ENCODE data around the gene PRG2. TPM values are rescaled to one million over a fixed set of nuclear protein-coding genes. Genes with fewer than 3 reads are reported as not detected.
A peak's percentile ranks its signal among the peaks of the same experiment; 100 is the strongest.
"Not testable (repeated sequence)": the region's sequence is repeated elsewhere in the genome, so short reads cannot be mapped to it uniquely, and the experiment has no call there.

PRG2 gene
- total and polyA plus RNA-seq, 5 donors, result 0.16 to 0.23 TPM; not detected in 3

DNA sequence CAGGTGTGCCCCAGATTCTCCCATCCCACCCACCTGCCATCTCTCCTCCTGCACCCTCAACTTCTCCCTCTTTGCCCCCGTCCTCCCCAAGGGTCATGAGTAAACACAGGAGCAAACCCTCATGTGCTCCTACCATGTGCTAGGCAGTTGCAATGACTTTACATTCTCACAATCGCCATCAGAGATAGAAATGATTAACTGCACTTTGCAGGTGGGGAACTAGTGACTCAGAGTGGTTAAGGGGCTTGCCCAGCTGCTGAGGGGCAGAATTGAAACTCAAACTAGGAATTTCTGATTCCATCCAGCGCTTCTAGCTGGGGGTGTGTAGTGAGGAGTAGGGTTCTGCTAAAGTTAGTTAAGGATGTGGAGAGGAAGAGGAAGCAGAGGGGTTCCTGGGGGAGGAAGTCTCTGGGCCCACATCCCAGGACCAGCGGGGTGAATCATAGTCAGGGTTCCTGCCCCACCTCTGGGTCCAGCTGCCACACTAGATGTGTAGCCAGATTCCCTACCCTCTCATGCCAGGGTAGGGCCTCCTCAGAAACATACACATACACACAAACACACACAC, 16.0 kb upstream of the PRG2 start:
- 49% methylated on average over 4 of the region's 4 CpGs for WGBS
- intact Hi-C loops (cut with DNase I), result no loop called here
- H3K27ac ChIP-seq (ENCODE audit: low read length), result peak overlapping the region; percentile 51

DNA sequence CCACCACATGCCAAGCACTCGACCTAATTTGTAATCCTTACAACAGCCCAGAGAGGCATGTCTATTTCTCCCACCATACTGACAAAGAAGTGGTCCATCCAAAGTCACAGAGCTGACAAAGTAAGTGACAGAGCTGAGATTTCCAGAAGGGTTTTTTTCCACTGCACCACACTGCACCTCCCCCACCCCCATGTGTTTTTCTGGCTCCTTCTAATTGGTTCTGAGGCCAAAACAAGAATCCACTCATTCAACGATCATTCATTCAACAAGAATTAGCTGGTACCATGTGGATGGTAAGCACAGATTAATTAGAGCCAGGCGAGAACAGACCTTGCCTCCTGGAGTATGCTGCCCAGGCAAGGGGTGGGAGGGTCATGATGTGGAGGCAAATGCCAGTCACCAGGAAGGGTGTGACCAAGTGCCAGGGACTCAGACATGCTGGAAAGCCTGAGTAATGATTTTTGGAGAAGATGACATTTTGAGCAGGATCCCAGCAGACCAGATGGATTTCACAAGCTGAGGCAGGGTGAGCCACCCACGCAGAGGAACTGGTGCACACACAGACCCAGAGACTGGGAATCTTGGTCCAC, 14.9 kb upstream of the PRG2 start:
- ATAC-seq, result peak; percentile 29 to 42
- WGBS, result 81% methylated on average over 4 of the region's 4 CpGs
- Histone ChIP-seq H3K27me3 (ENCODE audit: control insufficient read depth, insufficient read depth) (no peaks in the 10 kb centered on the region), H3K4me3 (ENCODE audit: low read length) (no peak overlapping the region), H3K4me1 (ENCODE audit: control insufficient read depth, insufficient read depth, low read length) (peaks cover 8% of the 10 kb centered on the region), H3K27ac (ENCODE audit: low read length) (no peak overlapping the region), H3K9me3 (ENCODE audit: control insufficient read depth, low read length) (no peaks in the 10 kb centered on the region)
- intact Hi-C loops (cut with DNase I), result no loop called here
- DNase-seq, result peak in 2 of 3 donors; percentile 27 to 52

More for the DNA sequence above, 16.0 kb upstream of the PRG2 start:
- Histone ChIP-seq H3K4me3 (ENCODE audit: low read length) (no peak overlapping the region), H3K27me3 (ENCODE audit: control insufficient read depth, insufficient read depth) (no peaks in the 10 kb centered on the region), H3K9me3 (ENCODE audit: control insufficient read depth, low read length) (no peaks in the 10 kb centered on the region), H3K4me1 (ENCODE audit: control insufficient read depth, insufficient read depth, low read length) (peaks cover 8% of the 10 kb centered on the region)
- ATAC-seq (peak; percentile 76 to 86), DNase-seq (peak in 2 of 3 donors; percentile 47 to 67)

DNA sequence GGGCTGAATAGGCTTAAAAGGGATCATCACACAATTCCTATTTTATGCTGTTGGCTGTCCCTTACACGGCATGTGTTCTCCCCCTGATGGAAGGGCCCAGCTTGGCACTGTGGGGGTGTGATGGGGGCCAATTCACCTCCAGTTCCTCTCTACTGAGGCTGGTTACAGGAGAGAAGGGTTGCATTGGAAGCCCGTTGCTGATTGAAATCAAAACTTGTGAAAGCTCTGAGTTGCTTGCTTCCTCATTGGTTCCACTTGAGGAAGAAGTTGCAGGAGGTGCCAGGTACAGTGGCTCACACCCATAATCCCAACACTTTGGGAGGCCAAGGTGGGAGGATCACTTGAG, 13.3 kb upstream of the PRG2 start:
- no peak for DNase-seq
- Histone ChIP-seq H3K27ac (ENCODE audit: low read length) (no peak overlapping the region), H3K4me3 (ENCODE audit: low read length) (no peak overlapping the region), H3K9me3 (ENCODE audit: control insufficient read depth, low read length) (no peaks in the 10 kb centered on the region), H3K27me3 (ENCODE audit: control insufficient read depth, insufficient read depth) (no peaks in the 10 kb centered on the region), H3K4me1 (ENCODE audit: control insufficient read depth, insufficient read depth, low read length) (peaks cover 8% of the 10 kb centered on the region)
- 88% methylated on average over 2 of the region's 2 CpGs for WGBS
- ATAC-seq, result no peak
- intact Hi-C loops (cut with DNase I), result no loop called here

DNA sequence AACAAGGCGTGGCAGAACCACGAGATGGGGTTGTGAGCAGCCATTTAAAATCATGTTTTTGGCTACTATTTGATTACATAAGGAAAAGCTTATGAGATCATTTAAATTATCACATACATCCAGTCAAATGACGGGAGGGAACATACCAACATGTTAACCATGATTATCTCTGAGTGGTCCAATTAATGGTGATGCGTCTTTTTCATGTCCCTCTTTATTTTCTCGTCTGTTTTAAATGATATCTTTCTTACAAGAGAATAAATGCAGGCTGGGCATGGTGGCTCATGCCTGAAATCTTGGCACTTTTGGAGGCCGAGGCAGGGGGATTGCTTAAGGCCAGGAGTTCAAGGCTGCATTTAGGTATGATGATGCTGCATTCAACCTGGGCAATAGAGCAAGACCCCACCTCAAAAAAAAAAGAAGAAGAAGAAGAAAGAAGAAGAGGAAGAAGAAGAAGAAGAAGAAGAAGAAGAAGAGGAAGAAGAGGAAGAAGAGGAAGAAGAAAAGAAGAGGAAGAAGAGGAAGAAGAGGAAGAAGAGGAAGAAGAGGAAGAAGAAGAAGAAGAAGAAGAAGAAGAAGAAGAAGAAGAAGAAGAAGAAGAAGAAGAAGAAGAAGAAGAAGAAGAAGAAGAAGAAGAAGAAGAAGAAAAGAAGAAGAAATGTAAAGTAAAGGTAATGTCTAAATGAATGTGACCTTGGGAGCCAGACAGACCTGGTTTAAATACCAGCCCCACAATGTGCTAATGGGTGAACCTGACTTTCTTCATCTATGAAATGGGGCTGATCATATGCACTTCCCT, 12.8 kb upstream of the PRG2 start:
- H3K9me3 ChIP-seq (ENCODE audit: control insufficient read depth, low read length); intact Hi-C loops (cut with DNase I); ATAC-seq; H3K4me3 ChIP-seq (ENCODE audit: low read length); H3K27ac ChIP-seq (ENCODE audit: low read length); H3K27me3 ChIP-seq (ENCODE audit: control insufficient read depth, insufficient read depth); H3K4me1 ChIP-seq (ENCODE audit: control insufficient read depth, insufficient read depth, low read length); DNase-seq: not testable (repeated sequence)
- WGBS, result 76% methylated on average over 6 of the region's 6 CpGs

DNA sequence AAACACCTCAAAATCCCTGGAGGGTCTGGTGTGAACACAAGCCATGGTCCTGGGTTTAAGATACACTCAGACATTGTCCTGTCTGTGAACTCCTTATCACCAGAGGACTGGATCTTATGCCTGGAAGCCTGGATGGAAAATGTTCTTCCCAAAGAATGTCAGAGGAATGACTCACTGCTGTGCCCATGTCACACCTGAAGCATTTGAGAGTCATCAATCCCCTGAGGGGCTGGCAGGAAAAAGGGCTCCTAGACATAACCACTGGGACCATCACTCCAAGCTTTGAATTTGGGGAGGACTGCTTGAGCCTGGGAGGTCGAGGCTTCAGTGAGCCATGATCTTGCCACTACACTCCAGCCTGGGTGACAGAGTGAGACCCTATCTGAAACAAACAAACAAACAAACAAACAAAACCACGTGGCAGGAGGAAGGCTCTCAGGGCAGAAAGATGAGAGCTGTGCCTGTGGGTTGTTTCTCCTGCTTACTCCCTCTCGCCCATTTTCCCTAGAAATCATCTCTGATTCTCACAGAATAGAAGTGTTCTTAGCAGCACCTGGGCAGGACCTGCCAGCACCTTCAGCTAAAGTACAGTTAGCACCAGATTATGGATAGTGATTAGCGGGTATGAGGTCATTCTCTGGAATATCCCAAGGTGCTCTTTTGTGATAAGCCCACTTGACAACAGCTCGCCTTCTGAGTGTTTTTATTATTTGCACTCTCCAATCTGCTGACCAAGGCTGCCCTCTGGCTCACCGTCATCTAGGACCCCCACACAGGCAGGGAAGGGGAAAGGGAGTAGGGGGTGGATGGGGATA, 11.9 kb upstream of the PRG2 start:
- Histone ChIP-seq H3K27ac (ENCODE audit: low read length) (no peak overlapping the region), H3K4me1 (ENCODE audit: control insufficient read depth, insufficient read depth, low read length) (peaks cover 8% of the 10 kb centered on the region), H3K27me3 (ENCODE audit: control insufficient read depth, insufficient read depth) (no peaks in the 10 kb centered on the region), H3K4me3 (ENCODE audit: low read length) (no peak overlapping the region), H3K9me3 (ENCODE audit: control insufficient read depth, low read length) (no peaks in the 10 kb centered on the region)
- 52% methylated on average over 6 of the region's 6 CpGs for WGBS
- ATAC-seq (no peak), DNase-seq (no peak)
- intact Hi-C loops (cut with DNase I), result no loop called here

DNA sequence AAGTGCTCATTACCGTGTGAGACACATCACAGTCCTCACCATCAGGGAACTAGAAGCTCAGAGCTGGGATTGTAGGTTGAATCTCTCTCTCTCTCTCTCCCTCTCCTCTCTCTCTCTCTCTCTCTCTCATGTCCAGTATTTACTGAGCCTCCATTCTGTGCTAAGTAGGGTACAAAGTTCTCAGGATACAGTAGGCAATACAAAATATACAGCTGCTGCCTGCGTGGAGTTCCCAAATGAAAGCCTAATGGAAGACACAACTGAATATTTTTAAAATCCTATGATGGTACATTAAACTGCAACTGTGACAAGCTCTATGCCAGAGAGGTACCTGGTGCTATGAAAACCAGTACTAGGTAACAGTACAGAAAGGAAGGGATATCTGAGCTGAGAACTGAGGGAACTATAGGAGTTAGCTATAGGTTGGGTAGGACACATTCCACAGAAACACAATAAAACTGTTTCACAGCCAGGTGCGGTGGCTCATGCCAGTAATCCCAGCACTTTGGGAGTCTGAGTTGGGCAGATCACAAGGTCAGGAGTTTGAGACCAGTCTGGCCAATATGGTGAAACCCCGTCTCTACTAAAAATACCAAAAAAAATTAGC, 9.6 kb upstream of the PRG2 start:
- no peaks in the 10 kb centered on the region for H3K4me1 ChIP-seq (ENCODE audit: control insufficient read depth, insufficient read depth, low read length)
- 92% methylated on average over 4 of the region's 4 CpGs for WGBS
- no peaks in the 10 kb centered on the region for H3K9me3 ChIP-seq (ENCODE audit: control insufficient read depth, low read length)
- intact Hi-C loops (cut with DNase I), result no loop called here
- H3K27me3 ChIP-seq (ENCODE audit: control insufficient read depth, insufficient read depth), result no peaks in the 10 kb centered on the region
- no peak for ATAC-seq
- no peak for DNase-seq
- no peak overlapping the region for H3K4me3 ChIP-seq (ENCODE audit: low read length)
- no peak overlapping the region for H3K27ac ChIP-seq (ENCODE audit: low read length)

DNA sequence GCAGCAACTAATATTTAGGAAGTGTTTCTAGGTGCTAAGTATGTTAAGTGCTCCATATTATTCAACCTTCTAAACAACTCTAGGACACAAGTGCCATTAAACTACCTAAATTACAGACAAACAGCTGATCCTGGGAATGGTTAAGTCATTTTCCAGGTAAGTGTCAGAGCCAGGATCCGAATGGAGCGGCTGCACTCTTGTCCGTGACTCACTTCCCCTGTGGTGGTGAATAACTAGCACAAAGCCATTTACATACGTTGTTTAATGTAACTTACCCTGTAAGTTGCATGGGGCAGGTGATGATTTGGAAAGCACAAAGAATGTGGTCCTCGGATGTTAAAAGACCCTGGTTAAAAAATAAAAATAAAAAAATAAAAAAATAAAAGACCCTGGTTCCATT, 8.8 kb upstream of the PRG2 start:
- no peaks in the 10 kb centered on the region for H3K4me1 ChIP-seq (ENCODE audit: control insufficient read depth, insufficient read depth, low read length)
- intact Hi-C loops (cut with DNase I), result no loop called here
- DNase-seq (no peak), ATAC-seq (no peak)
- no peak overlapping the region for H3K27ac ChIP-seq (ENCODE audit: low read length)
- H3K9me3 ChIP-seq (ENCODE audit: control insufficient read depth, low read length), result no peaks in the 10 kb centered on the region
- 68% methylated on average over 5 of the region's 5 CpGs for WGBS
- no peak overlapping the region for H3K4me3 ChIP-seq (ENCODE audit: low read length)
- H3K27me3 ChIP-seq (ENCODE audit: control insufficient read depth, insufficient read depth), result no peaks in the 10 kb centered on the region

DNA sequence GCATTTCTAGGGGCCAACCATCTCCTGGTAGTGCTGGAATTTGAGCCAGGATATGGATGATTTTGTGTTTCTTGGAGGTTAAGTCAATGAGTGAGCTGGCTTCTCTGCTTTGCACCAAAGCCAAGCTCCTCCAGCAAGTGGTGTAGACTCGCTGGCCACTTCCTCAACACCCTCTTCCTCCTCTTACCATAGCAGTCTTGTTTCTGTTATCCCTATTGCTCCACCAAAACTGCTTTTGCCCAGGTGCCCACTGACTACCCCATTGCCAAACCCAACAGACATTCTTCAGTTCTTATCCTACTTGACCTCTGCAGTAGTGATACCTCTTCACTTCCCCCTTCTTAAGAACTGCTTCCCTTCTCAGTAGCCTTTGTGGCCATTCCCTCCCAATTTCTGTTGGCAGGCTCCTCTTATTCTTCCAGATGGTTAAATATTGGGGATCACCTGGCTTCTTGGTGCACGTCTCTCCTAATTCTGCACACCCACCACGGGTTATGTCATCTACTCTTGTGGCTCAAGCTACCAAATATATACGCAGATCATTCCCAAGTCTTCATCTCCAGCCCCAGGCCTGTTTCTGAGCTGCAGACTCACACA, 7.0 kb upstream of the PRG2 start:
- no peak for DNase-seq

DNA sequence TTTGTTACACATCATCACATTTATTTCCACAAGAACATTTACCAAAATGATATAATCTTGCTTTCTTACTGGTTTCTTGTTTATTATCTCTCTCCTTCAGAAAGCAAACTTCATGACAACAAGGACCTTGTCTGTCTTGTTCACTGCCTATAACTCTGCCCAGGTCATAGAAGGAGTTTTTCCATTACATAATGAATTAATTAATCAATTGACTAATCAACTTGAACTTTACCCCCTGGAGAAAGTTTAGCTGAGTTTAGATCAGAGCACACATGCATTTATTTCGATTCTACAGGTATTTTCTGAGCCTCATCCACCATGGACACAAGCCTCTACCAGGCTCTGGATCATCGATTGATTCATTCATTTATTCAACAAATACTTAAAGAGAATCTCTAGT, 6.3 kb upstream of the PRG2 start:
- intact Hi-C loops (cut with DNase I), result no loop called here
- no peak for ATAC-seq
- H3K27ac ChIP-seq (ENCODE audit: low read length), result no peak overlapping the region
- no peaks in the 10 kb centered on the region for H3K9me3 ChIP-seq (ENCODE audit: control insufficient read depth, low read length)
- no peak overlapping the region for H3K4me3 ChIP-seq (ENCODE audit: low read length)
- 71% methylated on average over 2 of the region's 2 CpGs for WGBS
- no peaks in the 10 kb centered on the region for H3K27me3 ChIP-seq (ENCODE audit: control insufficient read depth, insufficient read depth)
- DNase-seq, result no peak
- H3K4me1 ChIP-seq (ENCODE audit: control insufficient read depth, insufficient read depth, low read length), result no peaks in the 10 kb centered on the region

More for the DNA sequence above, 7.0 kb upstream of the PRG2 start:
- 83% methylated on average over 4 of the region's 4 CpGs for WGBS
- ATAC-seq, result no peak
- H3K4me1 ChIP-seq (ENCODE audit: control insufficient read depth, insufficient read depth, low read length), result no peaks in the 10 kb centered on the region
- H3K27me3 ChIP-seq (ENCODE audit: control insufficient read depth, insufficient read depth), result no peaks in the 10 kb centered on the region
- H3K9me3 ChIP-seq (ENCODE audit: control insufficient read depth, low read length), result no peaks in the 10 kb centered on the region
- intact Hi-C loops (cut with DNase I), result no loop called here
- no peak overlapping the region for H3K27ac ChIP-seq (ENCODE audit: low read length)
- no peak overlapping the region for H3K4me3 ChIP-seq (ENCODE audit: low read length)

DNA sequence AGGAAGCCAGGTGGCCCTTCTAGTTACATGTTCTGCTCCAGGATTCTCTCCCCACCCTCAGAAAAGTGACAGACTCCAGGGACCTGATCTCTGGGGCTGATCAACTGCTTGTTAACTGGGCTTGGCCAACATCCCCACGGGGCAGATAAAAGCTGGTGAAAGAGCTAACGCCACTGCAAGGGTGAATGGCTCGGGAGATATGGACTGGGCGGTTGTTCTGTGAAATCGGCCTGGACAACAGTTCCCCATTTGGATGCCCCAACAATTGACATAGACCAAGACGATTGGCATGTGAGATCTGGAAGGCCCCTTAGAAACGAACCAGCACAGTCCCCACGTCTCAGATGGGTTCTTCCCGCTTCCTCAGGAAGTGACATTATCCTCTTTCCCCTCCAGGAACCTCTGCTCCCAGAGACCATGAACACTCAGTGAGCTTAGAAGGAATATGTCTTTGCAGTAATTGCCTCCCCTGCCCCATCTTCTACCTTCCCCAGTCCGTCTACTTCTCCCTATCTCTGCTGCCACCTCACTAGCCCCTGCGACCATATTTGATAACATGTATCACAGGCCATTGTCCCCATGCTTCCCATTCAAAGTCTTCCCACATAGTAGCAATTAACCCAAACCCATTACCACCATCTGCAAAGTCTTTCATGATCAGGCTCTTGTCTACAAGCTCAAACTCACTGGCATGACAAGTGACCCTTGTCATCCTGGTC, 5.6 kb upstream of the PRG2 start:
- Histone ChIP-seq H3K9me3 (ENCODE audit: control insufficient read depth, low read length) (no peaks in the 10 kb centered on the region), H3K4me1 (ENCODE audit: control insufficient read depth, insufficient read depth, low read length) (no peaks in the 10 kb centered on the region), H3K27ac (ENCODE audit: low read length) (no peak overlapping the region), H3K4me3 (ENCODE audit: low read length) (no peak overlapping the region), H3K27me3 (ENCODE audit: control insufficient read depth, insufficient read depth) (no peaks in the 10 kb centered on the region)
- WGBS, result 79% methylated on average over 11 of the region's 11 CpGs
- no peak for DNase-seq
- ATAC-seq, result no peak
- intact Hi-C loops (cut with DNase I), result no loop called here

All from right cardiac atrium (tissue), 5 donors.